Uterus (tissue), 2 donors: ENCODE measurements around the gene OPCML.

Experiments
- POLR2A ChIP-seq, 2 donors: fragments of 450-650 bp; IDR thresholded peaks; one replicate each; pipeline ENCODE4 v1.6.1; 2016; ENCODE audit warnings: antibody characterized with exemption in 2 of 2, mild to moderate bottlenecking in 1 of 2, moderate library complexity in 1 of 2
- TF ChIP-seq, protein P1 (sequence below), 4 experiments: fragments of 200-600 bp in 2 of 4; fragments of 450-650 bp in 2 of 4; sonication (generic) in 2 of 4; IDR thresholded peaks; one replicate each; pipeline ENCODE4 v1.5.1; 2016 to 2019; ENCODE audit warnings: antibody characterized with exemption in 4 of 4, mild to moderate bottlenecking in 2 of 4, moderate library complexity in 1 of 4

DNA sequence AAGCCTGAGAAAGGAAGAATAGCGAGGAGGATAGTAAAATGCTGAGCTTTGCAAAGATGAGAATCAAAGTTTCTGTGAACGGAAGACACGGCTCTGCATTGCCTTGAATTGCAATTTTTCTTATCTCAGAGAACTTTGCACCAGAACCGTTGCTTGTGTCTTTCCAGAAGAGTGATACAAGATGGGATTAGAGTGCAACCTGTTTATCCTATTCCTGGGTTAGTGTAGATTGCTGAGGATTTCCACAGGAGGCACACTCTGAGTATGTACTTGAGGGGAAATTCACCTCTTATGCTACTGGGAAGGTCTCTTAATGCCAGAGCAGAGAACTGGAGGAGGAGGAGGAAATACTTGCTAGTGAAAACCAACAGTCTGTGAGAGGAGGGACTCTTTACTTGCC lies 377.5 kb downstream of the OPCML start:
- no peak for TF ChIP-seq POLR2A (IDR thresholded peaks at IDR 0.05)
- TF ChIP-seq, protein P1, sequence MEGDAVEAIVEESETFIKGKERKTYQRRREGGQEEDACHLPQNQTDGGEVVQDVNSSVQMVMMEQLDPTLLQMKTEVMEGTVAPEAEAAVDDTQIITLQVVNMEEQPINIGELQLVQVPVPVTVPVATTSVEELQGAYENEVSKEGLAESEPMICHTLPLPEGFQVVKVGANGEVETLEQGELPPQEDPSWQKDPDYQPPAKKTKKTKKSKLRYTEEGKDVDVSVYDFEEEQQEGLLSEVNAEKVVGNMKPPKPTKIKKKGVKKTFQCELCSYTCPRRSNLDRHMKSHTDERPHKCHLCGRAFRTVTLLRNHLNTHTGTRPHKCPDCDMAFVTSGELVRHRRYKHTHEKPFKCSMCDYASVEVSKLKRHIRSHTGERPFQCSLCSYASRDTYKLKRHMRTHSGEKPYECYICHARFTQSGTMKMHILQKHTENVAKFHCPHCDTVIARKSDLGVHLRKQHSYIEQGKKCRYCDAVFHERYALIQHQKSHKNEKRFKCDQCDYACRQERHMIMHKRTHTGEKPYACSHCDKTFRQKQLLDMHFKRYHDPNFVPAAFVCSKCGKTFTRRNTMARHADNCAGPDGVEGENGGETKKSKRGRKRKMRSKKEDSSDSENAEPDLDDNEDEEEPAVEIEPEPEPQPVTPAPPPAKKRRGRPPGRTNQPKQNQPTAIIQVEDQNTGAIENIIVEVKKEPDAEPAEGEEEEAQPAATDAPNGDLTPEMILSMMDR (IDR thresholded peaks at IDR 0.05), result no peak
